ENCODE measurements around the gene ZNF263.

ZNF263 gene

GRCh38 chr16:3327514-3327913, 44.2 kb downstream of the ZNF263 start:
- DNase-seq (ENCODE audit: low spot score): no peak

GRCh38 chr16:3328104-3328503, 44.8 kb downstream of the ZNF263 start:
- no peak for DNase-seq (ENCODE audit: low spot score)

DNA sequence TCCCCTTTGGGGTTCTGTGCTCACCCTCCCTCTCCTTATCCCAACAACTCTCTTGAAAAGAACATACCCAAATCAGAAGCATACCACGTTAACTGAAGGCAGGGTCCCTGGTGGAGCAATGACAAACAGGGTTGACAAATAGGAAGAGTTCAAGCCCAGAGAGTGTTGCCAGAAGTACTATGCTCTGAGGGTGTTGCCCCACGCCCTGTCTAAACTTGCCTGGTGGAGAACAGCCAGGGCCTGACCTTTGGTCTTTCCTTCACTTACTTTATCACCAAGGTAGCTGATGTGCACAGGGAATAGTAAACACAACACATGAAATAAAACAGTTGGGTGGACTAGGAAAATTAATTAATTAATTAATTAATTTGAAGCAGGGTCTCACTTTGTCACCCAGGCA, 45.4 kb downstream of the ZNF263 start:
- DNase-seq (ENCODE audit: low spot score): no peak
